HG02943 (cell line): ENCODE measurements around the gene ADAMTSL5.
"Not testable (repeated sequence)": the region's sequence is repeated elsewhere in the genome, so short reads cannot be mapped to it uniquely, and the experiment has no call there.

ENCODE experiments used
- ATAC-seq: cut with Tn5 transposase; IDR thresholded peaks from one replicate; pipeline ENCODE4 v1.9.1; 2021; ENCODE audit warnings: mild to moderate bottlenecking, low read depth, moderate library complexity; ENCODE audit not compliant: unreplicated experiment

The ADAMTSL5 gene

GRCh38 chr19:1512671-1513498 is at the start of gene ADAMTSL5:
ADAMTSL5 (minus strand) TSS chr19:1513019; CDS start chr19:1510943, 2,076 bp downstream.
- ATAC-seq, result no peak

DNA sequence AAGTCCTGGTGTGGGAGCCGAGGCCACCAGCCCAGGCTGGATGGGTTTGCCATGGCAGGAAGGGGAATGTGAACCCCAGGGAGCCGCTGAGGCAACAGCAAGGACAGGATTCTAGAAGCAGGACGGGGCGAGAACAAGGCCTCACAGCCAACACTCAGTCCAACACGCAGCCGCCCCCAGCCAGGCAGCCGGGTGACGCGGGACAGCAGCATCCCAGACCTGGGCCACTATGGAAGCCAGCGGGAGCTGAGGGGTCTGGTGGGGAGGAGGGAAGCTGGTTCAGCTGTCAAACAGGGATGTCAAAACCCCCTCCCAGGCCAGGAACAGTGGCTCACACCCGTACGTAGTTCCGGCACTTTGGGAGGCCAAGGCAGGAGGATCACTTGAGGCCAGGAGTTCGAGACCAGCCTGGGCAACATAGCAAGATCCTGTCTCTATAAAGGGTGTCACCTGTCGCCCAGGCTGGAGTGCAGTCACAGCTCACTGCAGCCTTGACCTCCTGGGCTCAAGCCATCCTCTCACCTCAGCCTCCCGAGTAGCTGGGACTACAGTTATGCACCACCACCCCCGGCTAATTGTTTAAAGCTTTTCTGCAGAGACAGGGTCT is 48.5 kb upstream of the ADAMTSL5 start:
- ATAC-seq, result no peak

GRCh38 chr19:1560286-1560882 is 47.6 kb upstream of the ADAMTSL5 start:
- no peak for ATAC-seq

DNA sequence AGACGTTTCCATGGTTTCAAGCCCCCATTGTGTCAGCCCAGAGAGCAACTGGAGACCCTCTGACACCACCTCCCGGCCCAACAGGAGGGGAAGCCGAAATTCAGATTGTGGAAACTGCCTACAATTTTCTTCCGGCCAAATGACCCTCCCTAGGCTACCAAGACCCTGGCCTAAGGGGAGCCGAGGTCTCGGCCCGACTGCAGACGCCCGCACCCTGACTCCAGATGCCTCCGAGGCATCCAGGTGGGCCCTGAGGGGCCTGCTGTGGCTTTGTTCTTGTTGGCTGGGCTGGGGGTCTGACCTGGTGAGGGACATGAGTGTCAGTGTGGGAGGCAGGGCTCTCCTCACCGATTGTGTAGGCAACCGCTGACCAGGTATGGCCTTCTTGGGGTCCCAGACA is 45.7 kb upstream of the ADAMTSL5 start:
- ATAC-seq, result no peak

- ATAC-seq, result no peak
Measured at GRCh38 chr19:1556390-1557070, 43.7 kb upstream of the ADAMTSL5 start.

- no peak for ATAC-seq
Measured at GRCh38 chr19:1555487-1556389, 42.9 kb upstream of the ADAMTSL5 start.

DNA sequence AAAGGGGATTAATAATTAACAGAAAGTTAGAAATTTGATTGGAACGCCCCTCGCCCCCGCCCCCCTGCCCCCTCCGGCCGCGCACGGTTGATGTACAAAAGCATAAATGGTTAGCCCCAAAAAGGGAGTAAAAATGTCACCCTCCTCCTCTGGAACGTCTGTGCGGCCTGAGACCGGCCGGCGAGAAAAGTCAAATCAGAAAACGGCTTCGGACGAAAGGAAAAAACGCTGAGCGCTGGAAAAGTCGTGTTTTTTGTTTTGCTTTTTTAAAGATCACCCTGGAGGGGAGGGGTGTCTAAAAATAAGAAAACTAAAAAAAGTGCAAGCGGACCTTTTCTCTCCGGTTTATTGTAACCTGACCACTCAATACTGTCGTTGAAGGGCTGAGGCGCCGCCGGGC is 42.1 kb upstream of the ADAMTSL5 start:
- ATAC-seq, result no peak

DNA sequence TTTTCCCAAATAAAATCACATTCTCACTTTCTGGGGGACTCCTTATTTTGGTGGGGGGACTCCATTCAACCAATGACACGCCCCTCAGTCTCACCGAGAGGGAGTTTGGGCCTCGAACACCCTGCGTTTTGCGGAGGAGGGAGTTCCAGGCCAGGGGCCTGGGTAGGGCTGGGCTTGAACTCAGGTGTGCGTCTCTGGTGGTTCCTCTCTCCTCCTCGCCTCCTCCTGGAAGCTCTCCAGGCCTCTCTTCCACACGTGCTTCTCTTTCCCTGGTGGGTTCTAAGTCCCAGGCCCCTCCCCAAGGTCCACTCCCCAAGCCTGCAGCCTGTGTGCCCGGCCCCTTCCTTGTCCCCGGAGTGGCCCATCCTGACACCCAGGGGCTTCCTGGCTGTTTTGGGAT is 40.6 kb upstream of the ADAMTSL5 start:
- ATAC-seq, result no peak

- ATAC-seq, result no peak
Measured at GRCh38 chr19:1551068-1552040, 38.5 kb upstream of the ADAMTSL5 start.

- ATAC-seq, result no peak
Measured at GRCh38 chr19:1549332-1549945, 36.6 kb upstream of the ADAMTSL5 start.

DNA sequence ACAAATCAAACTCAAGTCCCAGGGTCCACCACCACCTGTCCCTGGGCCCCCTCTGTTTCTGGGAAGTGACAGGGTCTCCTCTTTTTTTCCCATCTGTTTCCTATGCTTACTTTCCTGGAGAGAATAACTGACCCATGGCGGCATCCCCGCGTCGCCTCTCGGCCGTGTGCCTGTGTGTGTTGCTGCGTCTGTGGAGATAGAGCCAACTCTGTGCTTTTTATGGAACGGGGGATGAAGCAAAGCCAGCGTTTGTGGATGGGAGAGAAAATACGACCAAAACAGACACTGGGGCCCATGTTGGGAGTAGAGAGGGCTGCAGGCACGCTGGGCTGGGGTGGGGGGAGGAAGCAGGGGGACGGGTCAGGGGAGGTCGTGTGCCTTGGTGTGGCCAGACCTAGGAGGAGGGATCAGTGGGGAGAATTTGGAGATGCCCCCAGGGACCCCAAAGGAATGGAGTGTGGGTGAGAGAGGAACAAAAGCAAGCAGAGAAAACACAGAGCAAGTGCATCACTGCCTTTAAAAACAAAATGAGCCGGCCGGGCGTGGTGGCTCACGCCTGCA is 27.6 kb upstream of the ADAMTSL5 start:
- no peak for ATAC-seq

- ATAC-seq, result not testable (repeated sequence)
Measured at GRCh38 chr19:1539749-1540148, 26.9 kb upstream of the ADAMTSL5 start.

DNA sequence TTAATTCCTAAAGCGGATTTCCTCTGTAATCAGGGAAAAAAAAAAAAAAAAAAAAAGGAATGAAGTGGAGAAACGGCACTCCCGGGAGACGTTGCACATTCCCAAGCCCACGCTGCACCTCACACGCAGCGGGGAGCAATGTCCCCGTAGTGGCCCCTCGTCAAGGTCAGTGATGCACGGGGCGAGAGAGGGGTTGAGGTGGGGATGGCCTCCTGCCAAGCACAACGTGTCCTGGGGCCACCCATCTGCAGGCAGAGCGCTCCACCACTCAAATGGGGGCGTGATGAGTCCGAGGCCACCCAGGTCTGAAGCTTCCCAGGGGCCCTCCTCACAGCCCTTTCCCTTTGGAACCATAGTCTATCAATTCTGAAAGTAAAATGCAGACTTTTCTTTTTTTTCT is 26.2 kb upstream of the ADAMTSL5 start:
- ATAC-seq, result no peak

DNA sequence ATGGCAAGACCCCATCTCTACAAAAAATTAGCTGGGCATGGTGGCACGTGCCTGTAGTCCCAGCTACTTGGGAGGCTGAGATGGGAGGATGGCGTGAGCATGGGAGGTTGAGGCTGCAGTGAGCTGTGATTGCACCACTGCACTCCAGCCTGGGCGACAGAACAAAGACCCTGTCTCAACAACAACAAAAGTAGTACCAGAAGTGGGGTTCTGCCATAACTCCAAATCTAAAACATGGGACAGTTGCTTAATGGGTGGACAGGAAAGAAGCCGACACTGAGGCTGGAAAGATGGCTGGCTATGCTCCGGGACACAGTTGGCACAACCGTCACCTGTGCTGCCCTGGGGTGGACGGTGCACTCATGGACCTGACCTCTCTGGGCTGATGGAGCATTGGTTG is 22.9 kb upstream of the ADAMTSL5 start:
- ATAC-seq, result not testable (repeated sequence)

GRCh38 chr19:1534972-1535371 is 22.2 kb upstream of the ADAMTSL5 start:
- ATAC-seq, result no peak

GRCh38 chr19:1533510-1534150 is 20.8 kb upstream of the ADAMTSL5 start:
- ATAC-seq, result no peak

DNA sequence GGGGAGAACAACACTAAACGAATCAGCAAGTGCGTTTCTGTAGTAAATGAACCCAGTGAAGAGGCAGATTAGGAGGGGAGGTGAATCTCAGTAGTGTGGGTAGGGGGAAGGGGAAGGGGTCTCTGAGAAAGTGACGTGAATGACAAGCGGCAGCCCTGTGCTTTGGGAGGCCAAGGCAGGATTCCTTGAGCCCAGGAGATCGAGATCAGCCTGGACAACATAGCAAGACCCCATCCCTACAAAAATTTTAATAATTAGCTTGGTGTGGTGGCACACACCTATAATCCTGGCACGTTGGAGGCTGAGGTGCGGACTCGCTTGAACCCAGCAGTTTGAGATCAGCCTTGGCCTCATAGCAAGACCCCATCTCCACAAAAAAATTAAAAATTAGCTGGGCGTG is 19.2 kb upstream of the ADAMTSL5 start:
- no peak for ATAC-seq

- no peak for ATAC-seq
Measured at GRCh38 chr19:1531587-1531986, 18.8 kb upstream of the ADAMTSL5 start.
